ENCODE data around the gene MN1. TPM values are rescaled to one million over a fixed set of nuclear protein-coding genes. Genes with fewer than 3 reads are reported as not detected.
A peak's percentile ranks its signal among the peaks of the same experiment; 100 is the strongest.

Gene MN1
- total RNA-seq, 1 experiment from 2014 or later: 1.9 TPM

DNA sequence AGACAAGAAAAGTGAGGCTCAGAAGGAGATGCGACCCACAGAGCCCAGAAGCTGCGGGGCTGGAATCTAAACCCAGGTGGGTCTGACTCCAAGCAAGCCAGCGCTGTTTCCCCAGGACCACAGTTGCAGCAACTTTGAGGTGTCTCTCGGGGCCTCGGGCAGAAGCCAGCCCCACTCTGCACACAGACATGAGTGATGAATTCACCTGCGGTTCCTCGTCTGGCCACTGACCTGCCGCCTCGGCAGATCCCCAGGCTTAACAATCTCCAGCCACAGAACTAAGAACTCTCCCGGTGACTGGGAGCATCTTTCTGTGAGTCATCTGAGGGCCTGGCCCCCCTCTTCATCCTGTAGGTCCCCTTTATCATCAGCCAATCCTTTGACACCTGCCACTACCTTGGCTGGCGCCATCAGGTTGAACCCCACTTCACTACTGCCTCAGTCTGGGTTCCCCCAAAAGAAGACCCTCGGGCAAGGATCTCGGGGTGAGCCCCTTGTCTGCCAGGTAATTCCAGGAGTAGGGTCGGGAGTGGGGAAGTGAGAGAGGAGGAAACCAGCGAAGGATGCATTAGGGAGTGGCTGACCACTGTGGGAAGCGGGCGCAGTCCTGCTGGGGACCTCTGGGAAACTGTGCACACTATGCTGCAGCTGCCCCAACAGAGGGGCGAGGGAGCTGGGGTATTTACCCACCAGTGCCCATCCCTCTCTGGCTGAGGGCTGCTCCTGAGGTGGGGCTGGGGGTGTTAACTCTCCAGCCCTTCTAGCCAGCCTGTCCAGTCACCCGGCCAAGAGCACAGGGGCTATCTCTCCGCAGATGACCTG lies 33.0 kb upstream of the MN1 start:
- Histone ChIP-seq H3K27me3 (no peaks in the 10 kb centered on the region), H3K9me3 (no peaks in the 10 kb centered on the region), H3K36me3 (no peaks in the 10 kb centered on the region), H3K4me3 (no peak overlapping the region)
- no peak for DNase-seq

DNA sequence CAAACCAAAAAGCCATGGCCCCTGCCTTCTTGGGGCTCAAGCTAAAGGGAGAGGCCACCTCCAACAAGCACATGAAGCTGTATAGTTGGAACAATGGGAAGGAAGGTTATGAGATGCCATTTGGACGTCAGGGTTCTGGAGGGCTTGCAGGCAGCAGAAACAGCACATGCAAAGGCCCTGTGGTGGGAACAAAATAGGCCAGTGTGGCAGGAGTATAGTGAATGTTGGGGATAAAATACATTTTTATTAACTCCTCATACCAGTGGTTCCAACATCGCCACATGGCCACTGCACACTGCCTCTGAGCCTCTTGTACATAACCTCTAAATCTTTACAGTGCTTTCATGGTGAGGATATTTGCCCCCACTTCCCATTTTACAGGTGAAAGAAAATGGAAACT lies 32.2 kb upstream of the MN1 start:
- no peaks in the 10 kb centered on the region for H3K9me3 ChIP-seq
- H3K27me3 ChIP-seq: no peaks in the 10 kb centered on the region
- no peaks in the 10 kb centered on the region for H3K36me3 ChIP-seq
- no peak overlapping the region for H3K4me3 ChIP-seq
- no peak for DNase-seq

DNA sequence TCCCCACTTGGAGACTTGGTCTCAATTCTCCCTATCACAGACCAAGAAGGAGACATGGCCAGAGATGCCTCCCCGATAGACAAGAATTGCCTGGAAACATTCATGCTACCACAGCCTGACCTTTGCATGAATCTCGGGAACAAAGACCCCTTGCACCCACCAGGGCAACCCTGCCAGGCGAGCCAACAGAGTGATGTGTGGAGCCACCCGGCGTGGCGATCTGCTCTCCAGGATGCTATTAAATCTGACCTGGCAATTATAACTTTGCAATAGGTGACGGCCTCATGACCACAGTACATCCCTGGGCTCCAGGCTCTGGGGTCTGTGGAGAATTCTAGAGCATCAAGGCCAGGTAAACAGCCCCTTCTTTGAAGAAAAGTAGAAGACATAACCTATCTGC lies 31.1 kb upstream of the MN1 start:
- Histone ChIP-seq H3K9me3 (no peaks in the 10 kb centered on the region), H3K4me3 (no peak overlapping the region), H3K36me3 (no peaks in the 10 kb centered on the region), H3K27me3 (no peaks in the 10 kb centered on the region)
- no peak for DNase-seq

GRCh38 chr22:27829620-27830019 lies 28.1 kb upstream of the MN1 start:
- no peak for DNase-seq

DNA sequence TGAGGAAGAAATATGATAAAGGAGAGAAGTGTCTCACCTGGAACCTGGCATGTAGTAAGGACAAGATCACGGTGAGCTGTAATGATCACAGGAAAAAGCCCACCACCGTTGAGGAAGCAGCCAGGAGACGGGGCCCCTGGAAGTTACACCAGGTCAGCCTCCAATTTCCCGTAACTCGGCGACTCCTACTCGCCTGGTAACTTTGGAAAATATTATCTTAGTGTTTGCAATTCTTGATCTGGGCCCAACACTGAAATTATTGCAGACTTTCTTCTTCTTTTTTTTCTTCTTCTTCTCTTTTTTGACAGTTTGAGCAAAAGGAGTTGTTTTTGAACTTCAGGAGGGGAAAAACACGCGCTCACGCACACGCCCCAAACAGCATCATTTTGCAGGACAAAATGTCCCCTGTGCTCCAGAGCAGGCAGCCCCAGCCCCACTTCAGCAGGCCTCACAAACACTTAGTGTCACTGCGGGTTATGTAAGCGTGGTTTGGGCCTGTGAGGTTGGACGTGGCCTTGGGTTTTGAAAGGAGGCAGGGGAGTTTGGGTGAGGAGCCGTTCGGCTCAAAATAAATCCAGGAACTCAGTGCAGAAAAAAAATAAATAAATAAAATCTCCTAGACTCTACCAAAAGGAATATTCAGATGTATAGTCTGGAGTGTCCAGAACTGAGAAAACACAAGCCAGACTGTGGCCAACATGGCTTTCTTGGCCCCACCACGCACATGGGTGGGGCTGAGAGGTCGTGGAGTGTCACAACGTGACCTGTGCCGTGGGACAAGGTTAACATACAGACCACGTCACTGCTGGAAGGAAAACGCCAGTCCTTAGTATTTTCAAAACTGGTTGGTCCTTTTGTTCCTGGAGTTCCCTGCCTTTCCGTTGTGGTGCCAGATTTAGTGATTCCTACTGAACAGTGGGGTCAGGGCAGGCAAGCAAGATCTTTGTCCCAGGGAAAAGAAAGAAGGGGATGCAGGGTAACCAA lies 26.3 kb upstream of the MN1 start:
- Histone ChIP-seq H3K4me3 (no peak overlapping the region), H3K36me3 (no peaks in the 10 kb centered on the region), H3K27me3 (no peaks in the 10 kb centered on the region), H3K9me3 (no peaks in the 10 kb centered on the region)
- DNase-seq: no peak

More at GRCh38 chr22:27829620-27830019, 28.1 kb upstream of the MN1 start:
- H3K9me3 ChIP-seq: no peaks in the 10 kb centered on the region
- H3K27me3 ChIP-seq: no peaks in the 10 kb centered on the region
- no peak overlapping the region for H3K4me3 ChIP-seq
- no peaks in the 10 kb centered on the region for H3K36me3 ChIP-seq

DNA sequence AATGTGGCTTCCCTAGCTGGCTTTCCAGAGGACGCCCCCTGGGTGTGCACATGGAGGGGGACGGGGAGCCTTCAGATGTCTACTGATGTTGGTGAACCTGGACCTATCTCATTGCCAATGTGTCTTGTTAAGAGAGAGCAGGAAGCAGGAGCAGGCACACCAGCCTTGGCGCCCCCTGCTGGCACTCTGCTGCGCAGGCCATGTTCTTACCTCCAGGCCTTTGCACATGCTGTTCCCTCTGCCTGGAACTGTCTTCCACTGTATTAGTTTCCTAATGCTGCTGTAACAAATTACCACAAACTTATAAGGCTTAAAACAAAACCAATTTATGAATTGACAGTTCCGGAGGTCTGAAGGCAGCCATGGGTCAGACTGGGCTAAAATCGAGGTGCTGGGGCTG lies 23.6 kb upstream of the MN1 start:
- Histone ChIP-seq H3K4me3 (no peak overlapping the region), H3K36me3 (no peaks in the 10 kb centered on the region), H3K9me3 (no peaks in the 10 kb centered on the region), H3K27me3 (no peaks in the 10 kb centered on the region)
- DNase-seq: no peak

DNA sequence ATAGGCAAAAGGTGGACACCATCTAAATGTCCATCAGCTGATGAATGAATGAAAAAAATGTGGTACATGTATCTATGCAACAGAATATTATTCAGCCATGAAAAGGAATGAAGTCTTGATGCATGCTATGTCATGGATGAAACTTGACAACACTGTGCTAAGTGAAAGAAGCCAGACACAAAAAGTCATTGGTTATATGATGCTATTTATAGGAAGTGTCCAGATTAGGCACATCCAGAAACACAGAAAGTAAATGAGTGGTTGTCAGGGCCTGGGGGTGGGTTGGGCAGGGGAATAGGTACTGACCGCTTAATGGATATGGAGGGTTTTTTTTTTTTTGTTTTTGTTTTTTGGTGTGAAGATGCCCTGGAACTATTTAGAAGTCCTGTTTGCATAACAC lies 21.7 kb upstream of the MN1 start:
- no peaks in the 10 kb centered on the region for H3K36me3 ChIP-seq
- no peak overlapping the region for H3K4me3 ChIP-seq
- H3K9me3 ChIP-seq: no peaks in the 10 kb centered on the region
- no peak for DNase-seq
- no peaks in the 10 kb centered on the region for H3K27me3 ChIP-seq

DNA sequence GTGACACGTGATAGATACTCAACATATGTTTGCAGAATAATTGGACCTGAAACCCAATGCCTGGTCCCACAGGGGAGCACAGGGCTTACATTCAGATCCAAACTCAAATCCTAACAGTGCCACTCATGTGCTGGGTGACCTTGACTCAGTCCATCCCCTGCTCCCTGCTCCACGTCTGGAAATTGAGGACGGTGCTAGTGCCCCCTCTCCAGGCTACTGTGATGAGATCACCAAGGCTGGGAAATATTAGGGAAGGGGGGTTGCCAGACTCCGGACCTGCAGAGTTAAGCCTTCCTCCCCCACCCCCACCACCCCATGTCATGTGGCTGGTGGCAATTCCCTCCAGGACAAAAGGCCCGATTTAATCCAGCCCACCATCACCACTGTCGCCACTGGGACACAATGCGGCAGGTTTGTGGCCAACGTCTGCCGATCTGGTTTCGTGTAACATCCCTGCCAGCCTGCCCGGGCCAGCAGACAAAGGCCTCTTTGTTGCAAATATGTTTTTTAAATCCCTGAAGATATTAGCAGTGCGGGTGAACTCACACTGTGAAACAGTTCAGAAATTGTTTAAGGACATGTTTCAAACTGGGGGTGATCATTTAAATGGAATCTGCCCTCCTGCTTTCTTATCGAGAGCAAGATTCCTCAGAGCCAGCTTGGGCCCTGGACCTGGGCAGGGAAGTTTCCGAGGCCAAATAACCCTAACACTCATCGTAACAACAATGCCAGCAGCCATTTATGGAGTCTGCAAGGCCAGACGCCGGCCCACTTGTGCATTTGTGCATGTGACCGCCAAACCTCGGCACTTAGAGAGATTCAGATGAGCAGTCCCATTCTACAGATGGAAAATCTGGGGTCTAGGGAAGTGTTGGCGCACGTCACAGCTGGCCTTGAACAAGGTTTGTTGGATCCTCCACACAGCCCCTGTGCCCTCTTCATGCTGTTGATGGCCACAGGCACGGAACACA lies 19.6 kb upstream of the MN1 start:
- no peak for DNase-seq
- Histone ChIP-seq H3K27me3 (no peaks in the 10 kb centered on the region), H3K36me3 (no peaks in the 10 kb centered on the region), H3K9me3 (no peaks in the 10 kb centered on the region), H3K4me3 (no peak overlapping the region)

- no peak for DNase-seq
- Histone ChIP-seq H3K27me3 (no peaks in the 10 kb centered on the region), H3K9me3 (no peaks in the 10 kb centered on the region), H3K4me3 (no peak overlapping the region), H3K36me3 (no peaks in the 10 kb centered on the region)
These were observed 15.0 kb upstream of the MN1 start for GRCh38 chr22:27816552-27816951.

DNA sequence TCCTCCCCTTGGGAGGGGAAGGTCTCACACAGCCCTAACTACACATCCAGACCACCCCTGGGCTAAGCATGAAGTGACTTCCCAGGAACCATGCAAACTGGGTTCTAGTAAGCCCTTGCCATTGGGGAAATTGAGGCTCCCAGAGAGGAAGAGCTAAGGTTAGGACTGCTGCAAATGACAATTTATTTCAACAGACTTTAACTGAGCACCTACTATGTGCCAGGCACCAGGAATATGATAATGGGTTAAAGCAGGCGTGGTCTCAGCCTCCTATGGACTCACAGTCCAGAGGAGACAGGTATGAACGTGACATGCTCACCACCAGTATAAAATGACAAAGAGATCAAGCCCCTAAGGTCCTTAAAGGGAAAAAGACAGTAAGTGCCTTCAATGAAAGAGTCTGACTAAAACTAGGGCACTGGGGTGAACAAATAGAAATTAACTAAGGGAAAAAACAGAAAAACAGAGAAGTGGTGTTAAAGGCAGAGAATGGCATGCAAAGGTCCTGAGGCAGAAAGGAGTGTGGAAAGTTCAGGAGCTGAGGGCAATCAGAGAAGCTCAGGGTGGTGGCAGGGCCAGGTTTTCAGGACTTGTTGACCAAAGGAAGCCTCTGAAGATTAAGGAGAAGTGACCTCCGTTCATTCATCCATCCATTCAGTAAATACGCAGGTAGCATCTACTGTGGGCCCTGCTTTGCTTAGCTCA lies 14.4 kb upstream of the MN1 start:
- no peaks in the 10 kb centered on the region for H3K36me3 ChIP-seq
- no peak overlapping the region for H3K4me3 ChIP-seq
- DNase-seq: no peak
- H3K9me3 ChIP-seq: no peaks in the 10 kb centered on the region
- H3K27me3 ChIP-seq: no peaks in the 10 kb centered on the region

- Histone ChIP-seq H3K4me3 (no peak overlapping the region), H3K27me3 (no peaks in the 10 kb centered on the region), H3K36me3 (no peaks in the 10 kb centered on the region), H3K9me3 (no peaks in the 10 kb centered on the region)
- no peak for DNase-seq
These were observed 13.4 kb upstream of the MN1 start for GRCh38 chr22:27814993-27815392.

GRCh38 chr22:27811778-27812177 lies 10.2 kb upstream of the MN1 start:
- Histone ChIP-seq H3K27me3 (no peaks in the 10 kb centered on the region), H3K36me3 (no peaks in the 10 kb centered on the region), H3K9me3 (no peaks in the 10 kb centered on the region), H3K4me3 (no peak overlapping the region)
- DNase-seq: no peak

DNA sequence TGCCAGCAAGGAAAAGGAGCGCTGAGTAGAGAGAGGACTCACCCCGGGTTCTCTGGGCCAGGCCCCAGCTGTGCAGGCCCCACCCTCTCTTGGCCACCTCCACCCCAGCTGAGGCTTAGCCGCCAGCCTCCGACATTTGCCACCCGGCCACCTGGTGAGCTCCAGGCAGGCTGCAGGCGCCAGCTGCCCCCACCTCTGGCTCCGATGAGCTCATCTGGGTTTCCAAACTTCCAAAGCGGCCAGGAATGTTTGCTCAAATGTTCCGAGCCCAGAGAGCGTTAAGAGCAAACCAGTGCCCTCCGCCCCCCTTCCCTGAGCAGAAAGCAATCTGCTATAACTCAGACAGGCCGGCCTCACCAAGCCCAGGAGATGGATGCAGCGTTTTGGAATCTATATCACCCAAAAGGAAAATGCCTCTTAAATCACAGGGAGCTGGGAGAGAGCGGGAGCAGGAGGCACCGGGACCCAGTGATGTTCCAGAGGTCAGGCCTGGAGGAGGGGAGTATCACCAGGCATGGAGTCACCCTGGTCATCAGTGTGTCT lies 9.1 kb upstream of the MN1 start:
- Histone ChIP-seq H3K27me3 (no peaks in the 10 kb centered on the region), H3K9me3 (no peaks in the 10 kb centered on the region), H3K4me3 (no peak overlapping the region), H3K36me3 (no peaks in the 10 kb centered on the region)
- peak; percentile 93 for DNase-seq

GRCh38 chr22:27809700-27810608 lies 8.4 kb upstream of the MN1 start:
- no peak overlapping the region for H3K4me3 ChIP-seq

DNA sequence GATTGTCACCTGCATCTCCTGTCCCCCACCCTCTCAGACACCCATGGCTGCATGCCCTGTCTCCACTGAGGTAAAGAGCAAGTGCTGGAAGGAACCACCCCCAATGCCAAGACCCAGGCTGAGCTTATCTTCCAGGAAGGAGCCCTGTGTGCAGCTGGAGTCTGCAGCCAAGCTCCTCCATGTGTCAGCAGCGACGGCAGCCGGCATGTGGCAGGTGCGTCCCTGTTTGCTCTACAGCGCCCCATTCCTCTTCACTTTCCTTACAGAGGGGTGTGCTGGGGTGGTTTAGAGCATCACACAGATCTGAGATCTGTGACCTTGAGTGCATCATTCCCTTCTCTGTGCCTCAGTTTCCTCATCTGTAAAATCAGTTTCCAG lies 7.7 kb upstream of the MN1 start:
- Histone ChIP-seq H3K36me3 (no peaks in the 10 kb centered on the region), H3K9me3 (no peaks in the 10 kb centered on the region), H3K27me3 (no peaks in the 10 kb centered on the region), H3K4me3 (no peak overlapping the region)
- no peak for DNase-seq

More at GRCh38 chr22:27809700-27810608, 8.4 kb upstream of the MN1 start:
- Histone ChIP-seq H3K9me3 (no peaks in the 10 kb centered on the region), H3K36me3 (no peaks in the 10 kb centered on the region), H3K27me3 (no peaks in the 10 kb centered on the region)
- peak; percentile 52 for DNase-seq
